ENCODE data around the gene NAA80.

NAA80 gene

GRCh38 chr3:50290161-50290641 is 9.0 kb downstream of the NAA80 start:
- Histone ChIP-seq H3F3A (ENCODE audit: low read depth) (no peaks in the 10 kb centered on the region), H3K36me3 (ENCODE audit: insufficient read depth, low read length) (peaks cover 12% of the 10 kb centered on the region; the same call in 1 of the 2 replicates), H3K4me3 (ENCODE audit: low read length, poor library complexity, severe bottlenecking) (peak overlapping the region; percentile 91), H3K9me2 (replicated peaks; ENCODE audit: low read depth, low read length) (no peaks in the 10 kb centered on the region), H3K79me2 (ENCODE audit: insufficient read depth, low read length) (peaks cover 26% of the 10 kb centered on the region), H3K9ac (ENCODE audit: low read depth, low read length, poor library complexity, severe bottlenecking) (peak overlapping the region; percentile 44), H4K20me1 (ENCODE audit: insufficient read depth, low read length, poor library complexity, severe bottlenecking) (peaks cover 3% of the 10 kb centered on the region), H2AFZ (ENCODE audit: low read length) (no peak overlapping the region), H3K4me2 (ENCODE audit: low read depth, low read length, poor library complexity, severe bottlenecking) (peak overlapping the region; percentile 86), H3K9me3 (ENCODE audit: insufficient read depth, low read depth, low read length) (no peaks in the 10 kb centered on the region), H3K4me1 (ENCODE audit: insufficient read depth, low read length, poor library complexity, severe bottlenecking) (peaks cover 18% of the 10 kb centered on the region), H3K27me3 (ENCODE audit: insufficient read depth, low read length, poor library complexity, severe bottlenecking) (no peaks in the 10 kb centered on the region)
- TF ChIP-seq CTCF (conservative IDR thresholded peaks at IDR 0.05; ENCODE audit: low read length) (no peak), EZH2phosphoT487 (IDR thresholded peaks at IDR 0.05; ENCODE audit: borderline replicate concordance) (no peak)

- Histone ChIP-seq H3K79me2 (ENCODE audit: insufficient read depth, low read length) (peaks cover 26% of the 10 kb centered on the region), H3K27me3 (ENCODE audit: insufficient read depth, low read length, poor library complexity, severe bottlenecking) (no peaks in the 10 kb centered on the region), H3K36me3 (ENCODE audit: insufficient read depth, low read length) (peaks cover 12% of the 10 kb centered on the region; the same call in 1 of the 2 replicates), H3F3A (ENCODE audit: low read depth) (no peaks in the 10 kb centered on the region), H3K4me2 (ENCODE audit: low read depth, low read length, poor library complexity, severe bottlenecking) (no peak overlapping the region), H3K4me3 (ENCODE audit: low read length, poor library complexity, severe bottlenecking) (no peak overlapping the region), H3K4me1 (ENCODE audit: insufficient read depth, low read length, poor library complexity, severe bottlenecking) (peaks cover 18% of the 10 kb centered on the region), H2AFZ (ENCODE audit: low read length) (no peak overlapping the region), H3K9ac (ENCODE audit: low read depth, low read length, poor library complexity, severe bottlenecking) (no peak overlapping the region), H3K9me2 (replicated peaks; ENCODE audit: low read depth, low read length) (no peaks in the 10 kb centered on the region), H3K9me3 (ENCODE audit: insufficient read depth, low read depth, low read length) (no peaks in the 10 kb centered on the region), H4K20me1 (ENCODE audit: insufficient read depth, low read length, poor library complexity, severe bottlenecking) (peaks cover 3% of the 10 kb centered on the region)
- no peak for TF ChIP-seq EZH2phosphoT487 (IDR thresholded peaks at IDR 0.05; ENCODE audit: borderline replicate concordance)
- no peak for TF ChIP-seq CTCF (conservative IDR thresholded peaks at IDR 0.05; ENCODE audit: low read length)
These were observed 10.1 kb downstream of the NAA80 start for GRCh38 chr3:50289130-50289529.

GRCh38 chr3:50288387-50289007 is 10.7 kb downstream of the NAA80 start:
- Histone ChIP-seq H3K79me2 (ENCODE audit: insufficient read depth, low read length) (peaks cover 26% of the 10 kb centered on the region), H3K9me2 (replicated peaks; ENCODE audit: low read depth, low read length) (no peaks in the 10 kb centered on the region), H3K4me3 (ENCODE audit: low read length, poor library complexity, severe bottlenecking) (no peak overlapping the region), H3F3A (ENCODE audit: low read depth) (no peaks in the 10 kb centered on the region), H3K36me3 (ENCODE audit: insufficient read depth, low read length) (peaks cover 12% of the 10 kb centered on the region; the same call in 1 of the 2 replicates), H3K9me3 (ENCODE audit: insufficient read depth, low read depth, low read length) (no peaks in the 10 kb centered on the region), H2AFZ (ENCODE audit: low read length) (no peak overlapping the region), H3K4me1 (ENCODE audit: insufficient read depth, low read length, poor library complexity, severe bottlenecking) (peaks cover 18% of the 10 kb centered on the region), H4K20me1 (ENCODE audit: insufficient read depth, low read length, poor library complexity, severe bottlenecking) (peaks cover 3% of the 10 kb centered on the region), H3K27me3 (ENCODE audit: insufficient read depth, low read length, poor library complexity, severe bottlenecking) (no peaks in the 10 kb centered on the region), H3K9ac (ENCODE audit: low read depth, low read length, poor library complexity, severe bottlenecking) (no peak overlapping the region), H3K4me2 (ENCODE audit: low read depth, low read length, poor library complexity, severe bottlenecking) (no peak overlapping the region)
- TF ChIP-seq EZH2phosphoT487 (IDR thresholded peaks at IDR 0.05; ENCODE audit: borderline replicate concordance) (no peak), CTCF (conservative IDR thresholded peaks at IDR 0.05; ENCODE audit: low read length) (no peak)

Measured in Loucy (cell line).